Upper lobe of left lung (tissue), 4 donors: ENCODE results near the gene TAOK1.

Experiments used
- POLR2A ChIP-seq, 4 donors: fragments of 450-650 bp; IDR thresholded peaks; one replicate each; pipeline ENCODE4 v1.5.1; 2016 to 2017; ENCODE audit warnings: antibody characterized with exemption in 4 of 4, mild to moderate bottlenecking in 2 of 4
- TF ChIP-seq, protein P1 (sequence below), 6 experiments: fragments of 450-650 bp in 4 of 6; fragments of 200-600 bp in 2 of 6; sonication (generic) in 2 of 6; IDR thresholded peaks; one replicate each; pipeline ENCODE4 v1.5.1; 2016 to 2019; ENCODE audit warnings: antibody characterized with exemption in 6 of 6

DNA sequence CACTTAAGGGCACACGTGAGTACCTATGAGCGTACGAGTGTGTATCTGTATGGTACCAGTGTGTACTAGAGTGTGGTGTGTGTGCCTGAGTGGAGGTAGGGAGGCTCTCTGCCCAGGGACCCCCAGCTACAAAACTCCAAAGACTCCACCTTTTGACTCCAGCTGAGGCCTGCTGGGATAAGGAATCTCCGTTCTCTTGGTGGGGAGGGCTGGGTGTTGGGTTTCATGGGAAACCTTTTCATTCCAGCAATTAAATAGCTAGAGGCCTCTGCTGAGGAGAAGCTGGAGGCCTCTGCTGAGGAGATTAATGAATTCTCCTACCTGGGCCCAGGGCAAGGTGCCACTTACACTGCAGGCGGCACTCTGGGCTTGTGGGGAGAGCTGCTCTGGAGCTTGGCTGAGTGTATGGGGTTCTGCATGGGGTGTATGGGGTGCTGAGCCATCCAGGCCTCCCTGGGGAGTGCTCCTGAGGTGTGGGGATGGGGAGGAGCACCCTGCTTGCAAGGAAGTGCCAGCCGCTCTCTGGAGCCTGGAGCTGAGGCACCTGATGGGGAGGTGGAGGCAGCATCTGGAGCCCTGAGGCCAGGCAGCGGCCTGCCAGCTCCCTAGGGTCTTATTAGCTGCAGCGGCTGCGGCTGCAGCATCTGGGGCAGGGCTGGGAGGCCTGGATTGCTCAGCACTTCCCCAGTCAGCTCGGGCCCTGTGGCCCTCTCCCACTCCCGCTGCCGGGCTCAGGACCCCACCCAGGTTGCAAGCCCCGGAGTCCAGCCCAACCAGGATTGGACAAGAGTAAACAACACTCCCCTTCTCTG is 207.4 kb downstream of the TAOK1 start:
- TF ChIP-seq, protein P1, sequence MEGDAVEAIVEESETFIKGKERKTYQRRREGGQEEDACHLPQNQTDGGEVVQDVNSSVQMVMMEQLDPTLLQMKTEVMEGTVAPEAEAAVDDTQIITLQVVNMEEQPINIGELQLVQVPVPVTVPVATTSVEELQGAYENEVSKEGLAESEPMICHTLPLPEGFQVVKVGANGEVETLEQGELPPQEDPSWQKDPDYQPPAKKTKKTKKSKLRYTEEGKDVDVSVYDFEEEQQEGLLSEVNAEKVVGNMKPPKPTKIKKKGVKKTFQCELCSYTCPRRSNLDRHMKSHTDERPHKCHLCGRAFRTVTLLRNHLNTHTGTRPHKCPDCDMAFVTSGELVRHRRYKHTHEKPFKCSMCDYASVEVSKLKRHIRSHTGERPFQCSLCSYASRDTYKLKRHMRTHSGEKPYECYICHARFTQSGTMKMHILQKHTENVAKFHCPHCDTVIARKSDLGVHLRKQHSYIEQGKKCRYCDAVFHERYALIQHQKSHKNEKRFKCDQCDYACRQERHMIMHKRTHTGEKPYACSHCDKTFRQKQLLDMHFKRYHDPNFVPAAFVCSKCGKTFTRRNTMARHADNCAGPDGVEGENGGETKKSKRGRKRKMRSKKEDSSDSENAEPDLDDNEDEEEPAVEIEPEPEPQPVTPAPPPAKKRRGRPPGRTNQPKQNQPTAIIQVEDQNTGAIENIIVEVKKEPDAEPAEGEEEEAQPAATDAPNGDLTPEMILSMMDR (IDR thresholded peaks at IDR 0.05), result no peak
- TF ChIP-seq POLR2A (IDR thresholded peaks at IDR 0.05), result no peak
